HG03460 (cell line): ENCODE measurements around the gene OOEP.
"Not testable (repeated sequence)": the region's sequence is repeated elsewhere in the genome, so short reads cannot be mapped to it uniquely, and the experiment has no call there.

ENCODE experiments used
- ATAC-seq: cut with Tn5 transposase; IDR thresholded peaks from one replicate; pipeline ENCODE4 v1.9.1; 2021; ENCODE audit not compliant: unreplicated experiment

Gene OOEP

GRCh38 chr6:73369563-73369962 is at the start of gene OOEP:
Gene OOEP, minus strand, starts transcription at chr6:73369897. Its CDS starts 105 bp downstream, at chr6:73369792.
- no peak for ATAC-seq

- ATAC-seq: no peak
Observed at GRCh38 chr6:73418081-73418741, 48.5 kb upstream of the OOEP start.

GRCh38 chr6:73413102-73413501 is 43.4 kb upstream of the OOEP start:
- no peak for ATAC-seq

- no peak for ATAC-seq
Observed at GRCh38 chr6:73409395-73409794, 39.7 kb upstream of the OOEP start.

GRCh38 chr6:73400656-73401055 is 31.0 kb upstream of the OOEP start:
- ATAC-seq: no peak

GRCh38 chr6:73395875-73396274 is 26.2 kb upstream of the OOEP start:
- no peak for ATAC-seq

GRCh38 chr6:73394577-73395354 is 25.1 kb upstream of the OOEP start, which contains the start of gene DDX43:
Gene DDX43, plus strand, starts transcription at chr6:73394828. Its CDS starts 78 bp downstream, at chr6:73394906.
- no peak for ATAC-seq

- no peak for ATAC-seq
Observed at GRCh38 chr6:73393278-73393677, 23.6 kb upstream of the OOEP start.

- not testable (repeated sequence) for ATAC-seq
Observed at GRCh38 chr6:73392188-73392587, 22.5 kb upstream of the OOEP start.

- ATAC-seq: no peak
Observed at GRCh38 chr6:73391675-73392074, 22.0 kb upstream of the OOEP start.

- no peak for ATAC-seq
Observed at GRCh38 chr6:73389854-73390253, 20.2 kb upstream of the OOEP start.

GRCh38 chr6:73388800-73389512 is 19.3 kb upstream of the OOEP start:
- peak; percentile 75 for ATAC-seq

GRCh38 chr6:73388433-73388799 is 18.7 kb upstream of the OOEP start:
- peak; percentile 24 for ATAC-seq

- no peak for ATAC-seq
Observed at GRCh38 chr6:73382462-73383113, 12.9 kb upstream of the OOEP start.

GRCh38 chr6:73381531-73381930 is 11.8 kb upstream of the OOEP start:
- ATAC-seq: not testable (repeated sequence)

GRCh38 chr6:73377225-73377624 is 7.5 kb upstream of the OOEP start:
- ATAC-seq: no peak

GRCh38 chr6:73375216-73375615 is 5.5 kb upstream of the OOEP start:
- ATAC-seq: no peak

GRCh38 chr6:73372516-73372915 is 2.8 kb upstream of the OOEP start:
- ATAC-seq: no peak

GRCh38 chr6:73371984-73372383 is 2.3 kb upstream of the OOEP start:
- no peak for ATAC-seq

- ATAC-seq: no peak
Observed at GRCh38 chr6:73369157-73369556, 540 bp downstream of the OOEP start.

GRCh38 chr6:73368675-73369074 is 1.0 kb downstream of the OOEP start:
- no peak for ATAC-seq
